SKM-1 (cell line): ENCODE measurements around the gene KIF1B.

Source experiments
- DNase-seq: peaks from one replicate; lab custom pipeline; 2025; ENCODE audit not compliant: unreplicated experiment; lab: John Stamatoyannopoulos, UW

The KIF1B gene

DNA sequence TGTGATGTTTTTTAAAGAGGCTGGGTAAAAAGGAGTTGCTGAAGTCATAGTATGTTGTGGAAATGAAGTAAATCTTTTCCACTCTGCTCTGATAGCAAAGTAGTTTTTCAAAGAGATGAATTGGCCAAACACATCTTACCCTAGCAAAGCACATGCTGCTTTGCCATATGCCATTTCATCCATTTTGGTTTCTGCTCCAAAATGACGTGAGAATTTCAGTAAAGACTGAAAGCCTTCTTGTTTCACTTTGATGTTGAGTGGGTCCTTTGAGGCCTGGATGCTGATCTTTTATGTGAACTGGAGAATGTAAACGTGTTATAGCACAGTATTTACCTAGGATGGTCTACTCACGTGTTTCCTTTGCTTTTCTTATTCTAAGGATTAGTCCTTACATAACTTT is 115.2 kb downstream of the KIF1B start:
- DNase-seq, result no peak

DNA sequence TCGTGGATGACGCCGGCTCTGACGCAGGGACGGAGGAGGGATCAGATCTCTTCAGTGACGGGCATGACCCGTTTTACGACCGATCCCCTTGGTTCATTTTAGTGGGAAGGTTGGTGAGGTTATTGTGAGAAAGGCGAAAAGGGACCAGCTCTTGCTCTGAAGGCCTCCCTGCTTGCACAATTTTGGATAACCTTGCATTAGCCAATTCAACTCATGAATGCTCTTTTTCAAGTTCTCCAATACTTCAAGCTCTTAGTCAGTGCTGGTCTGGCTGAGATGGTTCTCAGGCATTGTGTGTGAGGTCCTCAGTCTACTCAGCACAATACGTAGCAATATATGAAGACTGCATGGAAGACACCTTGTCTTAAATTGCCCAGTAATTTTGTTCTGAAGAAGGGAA is 115.9 kb downstream of the KIF1B start:
- DNase-seq, result no peak

DNA sequence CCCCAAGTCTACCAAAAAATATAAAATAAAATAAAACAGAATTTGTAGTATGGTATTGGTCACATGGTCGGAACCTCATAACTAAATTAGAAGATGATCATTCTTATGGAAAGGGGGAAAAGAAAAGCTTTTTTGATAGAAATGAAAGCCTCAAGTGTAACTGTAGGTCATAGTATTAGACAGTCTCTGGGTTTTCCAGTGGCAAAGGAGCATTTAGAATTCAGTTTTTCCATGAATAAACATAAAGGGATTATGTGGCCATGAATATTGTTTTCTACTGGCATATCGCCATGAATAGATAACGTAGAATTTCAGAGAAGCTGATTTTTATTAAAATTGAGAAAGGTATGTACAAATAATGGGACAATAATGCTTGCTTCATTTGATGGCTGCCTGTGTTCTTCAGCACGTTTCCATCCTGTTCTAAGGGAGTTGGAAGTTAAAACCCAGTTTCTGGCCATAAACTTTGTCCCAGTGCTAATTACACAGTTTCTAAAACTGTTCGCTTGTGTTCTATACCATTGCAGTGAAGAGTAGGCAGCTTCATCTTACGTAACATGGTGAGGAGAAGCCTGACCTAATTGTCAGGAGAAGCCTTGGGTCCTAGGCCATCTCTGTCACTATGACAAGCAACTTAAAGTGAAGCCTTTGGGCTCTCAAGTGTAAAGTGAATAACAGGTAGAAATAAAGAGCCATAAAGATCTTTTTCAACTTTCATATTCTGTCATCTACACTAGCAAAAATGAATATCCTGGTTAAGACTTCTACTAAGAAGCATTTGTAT is 118.0 kb downstream of the KIF1B start:
- peak; percentile 29 for DNase-seq

DNA sequence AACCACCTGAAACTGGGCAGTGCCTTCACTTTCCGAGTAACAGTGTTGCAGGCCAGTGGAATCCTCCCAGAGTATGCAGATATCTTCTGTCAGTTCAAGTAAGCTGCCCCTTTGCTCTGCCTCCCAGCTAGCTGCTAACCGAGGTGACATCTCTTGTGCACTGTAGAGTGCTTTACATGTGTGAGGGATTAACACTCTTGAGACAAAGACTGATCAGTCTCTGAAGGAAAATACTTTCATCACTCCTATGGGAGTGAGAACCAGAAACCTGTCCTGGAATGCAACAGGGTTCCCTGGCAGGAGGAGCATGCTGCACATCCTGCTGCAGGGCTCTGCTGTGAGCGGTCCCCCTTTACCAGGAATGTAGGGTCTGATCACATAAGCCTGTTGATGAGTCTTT is 127.1 kb downstream of the KIF1B start:
- no peak for DNase-seq

DNA sequence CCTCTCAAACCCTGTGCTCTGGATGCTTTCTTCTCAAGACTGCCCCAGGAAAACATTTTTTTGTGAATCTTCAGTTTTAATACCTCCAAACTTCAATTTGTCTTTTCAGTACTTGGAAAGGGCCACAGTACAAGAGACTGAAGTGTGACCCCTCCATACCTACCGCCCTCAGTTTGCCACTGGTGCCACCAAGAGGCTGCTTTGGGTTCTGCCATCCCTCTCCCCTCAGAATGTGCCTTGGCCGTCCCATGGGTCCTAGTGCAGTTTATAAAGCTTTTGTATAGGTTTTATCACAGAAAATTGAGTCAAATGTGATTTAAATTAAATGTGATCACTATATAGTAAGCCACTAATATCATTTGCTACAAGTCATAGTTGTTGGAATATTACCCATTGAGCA is 127.7 kb downstream of the KIF1B start:
- DNase-seq, result no peak

DNA sequence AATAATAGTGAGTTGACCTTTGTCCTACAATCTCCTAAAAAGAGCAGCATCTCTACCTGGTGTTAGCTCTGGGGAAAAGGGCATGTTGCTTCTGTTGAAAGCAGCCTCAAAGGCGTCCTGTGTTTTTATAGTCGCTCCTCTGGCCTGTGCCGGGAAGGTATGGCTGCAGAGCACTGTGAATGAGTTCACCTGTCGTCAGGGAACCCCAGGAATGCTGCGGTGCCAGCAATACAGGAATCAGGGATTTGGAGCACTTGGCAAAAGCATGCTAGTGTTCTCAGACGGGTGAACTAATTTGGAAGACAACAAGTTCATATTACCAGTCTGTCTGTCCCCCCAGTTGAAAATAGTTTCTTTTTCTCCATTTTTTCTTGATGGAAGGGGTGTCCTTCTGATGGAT is 128.2 kb downstream of the KIF1B start:
- no peak for DNase-seq

DNA sequence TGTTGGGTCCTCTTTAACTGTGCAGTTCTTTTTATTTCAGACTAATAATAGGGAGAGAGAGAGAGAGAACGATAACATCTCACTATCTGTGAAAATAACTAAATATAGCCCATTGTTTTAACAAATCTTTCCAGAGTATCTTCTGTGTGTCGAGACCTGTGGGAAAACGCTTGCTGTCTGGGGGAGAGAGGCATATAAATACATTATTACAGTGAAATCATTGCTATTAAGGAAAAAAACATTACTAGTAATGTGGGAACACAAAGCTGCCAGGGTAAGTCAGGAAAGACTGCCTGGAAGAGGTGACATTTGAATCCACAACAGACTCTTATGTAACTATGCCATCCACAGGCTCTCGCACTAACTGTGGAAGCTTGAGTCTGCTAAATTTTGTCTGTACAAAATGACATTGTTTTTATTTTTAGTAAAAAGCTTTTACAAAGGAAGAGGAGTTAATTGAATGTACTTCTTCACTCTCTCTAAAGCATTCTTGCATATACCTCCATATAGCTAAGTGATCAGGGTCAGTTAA is 128.7 kb downstream of the KIF1B start:
- DNase-seq, result no peak

DNA sequence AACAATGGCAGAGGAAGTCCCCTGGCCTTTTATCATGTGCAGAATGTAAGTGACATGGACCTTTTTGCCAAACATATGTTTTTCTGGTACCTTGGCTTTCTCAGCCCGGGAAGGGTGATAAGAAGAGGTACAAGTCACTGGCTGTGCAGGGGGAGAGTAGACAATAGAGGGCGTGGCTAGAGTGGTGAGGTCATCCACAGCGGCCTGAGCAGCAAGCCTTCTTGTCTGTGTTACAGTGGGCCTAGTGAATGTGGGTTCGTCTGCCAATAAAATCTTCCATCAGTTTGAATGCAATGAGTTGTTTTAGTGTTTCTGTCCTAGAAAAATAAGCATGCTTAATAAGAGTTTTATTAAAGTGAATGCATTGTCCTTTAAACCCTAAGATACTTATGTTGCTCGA is 129.4 kb downstream of the KIF1B start:
- no peak for DNase-seq

DNA sequence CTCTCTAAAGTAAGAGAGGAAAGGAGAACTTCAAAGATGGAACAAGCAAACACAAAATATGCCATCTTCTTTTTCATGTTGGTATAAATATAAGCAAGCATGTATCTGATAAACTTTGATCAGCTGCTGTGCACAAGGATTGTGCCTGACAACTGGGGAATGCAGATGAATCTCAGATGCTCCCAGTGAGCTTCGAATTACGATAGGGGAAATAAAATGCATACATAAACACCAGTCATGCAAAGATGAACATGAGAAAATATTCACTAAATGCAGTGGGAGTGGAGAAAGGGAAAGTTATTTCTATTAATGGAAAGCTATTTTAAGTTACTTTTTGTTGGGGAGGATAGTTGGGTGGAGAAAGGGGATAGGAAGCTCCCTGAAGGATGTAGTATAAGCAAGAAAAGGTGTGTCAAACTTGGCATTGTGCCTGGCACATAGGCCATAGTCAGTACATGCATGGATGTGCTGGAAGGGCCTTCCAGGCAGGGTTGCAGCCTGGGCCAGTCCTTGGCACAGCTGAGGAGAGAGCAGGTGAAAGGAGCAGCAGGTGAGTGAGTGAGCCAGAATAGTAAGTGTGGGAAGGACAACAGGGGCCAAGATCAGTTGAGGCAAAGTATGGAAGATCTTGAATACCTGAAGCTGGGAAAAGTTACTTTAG is 130.7 kb downstream of the KIF1B start:
- no peak for DNase-seq

DNA sequence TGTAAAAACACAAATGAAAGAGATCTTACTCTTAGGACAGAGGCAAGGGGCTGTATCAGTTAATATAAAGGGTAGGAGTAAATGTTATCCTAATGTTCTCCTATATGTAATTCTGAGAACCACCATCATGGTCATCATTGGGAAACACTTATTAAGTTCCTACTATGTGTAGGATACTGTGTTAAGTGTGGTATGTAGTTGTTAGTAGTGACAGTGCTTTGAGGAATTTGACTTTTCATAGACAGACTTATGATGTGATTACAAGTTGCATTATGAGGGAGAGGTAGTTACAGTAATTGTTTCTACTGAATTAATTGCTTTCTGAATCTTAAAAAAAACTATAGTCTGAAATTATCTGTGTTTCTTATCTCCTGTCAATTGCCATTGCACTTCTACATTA is 136.7 kb downstream of the KIF1B start:
- DNase-seq, result no peak

DNA sequence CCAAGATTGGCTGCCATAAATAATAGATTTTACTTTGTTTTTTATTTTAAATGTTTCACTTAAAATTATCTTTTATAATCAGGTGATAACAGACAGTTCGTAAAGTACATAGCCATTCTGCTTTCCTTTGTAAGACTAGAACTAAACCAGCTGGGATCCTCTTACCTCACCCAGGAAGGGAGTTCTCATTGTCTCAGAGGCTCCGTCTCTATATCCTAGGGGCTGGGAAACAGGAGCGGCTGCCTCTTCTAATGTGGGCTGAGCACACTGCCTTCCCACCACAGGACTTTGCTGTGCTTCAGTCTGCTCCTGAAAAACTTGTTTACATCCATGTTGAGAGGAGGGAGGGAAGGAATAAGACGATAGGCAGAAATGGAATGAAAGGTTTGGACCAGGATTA is 142.9 kb downstream of the KIF1B start:
- DNase-seq, result no peak

DNA sequence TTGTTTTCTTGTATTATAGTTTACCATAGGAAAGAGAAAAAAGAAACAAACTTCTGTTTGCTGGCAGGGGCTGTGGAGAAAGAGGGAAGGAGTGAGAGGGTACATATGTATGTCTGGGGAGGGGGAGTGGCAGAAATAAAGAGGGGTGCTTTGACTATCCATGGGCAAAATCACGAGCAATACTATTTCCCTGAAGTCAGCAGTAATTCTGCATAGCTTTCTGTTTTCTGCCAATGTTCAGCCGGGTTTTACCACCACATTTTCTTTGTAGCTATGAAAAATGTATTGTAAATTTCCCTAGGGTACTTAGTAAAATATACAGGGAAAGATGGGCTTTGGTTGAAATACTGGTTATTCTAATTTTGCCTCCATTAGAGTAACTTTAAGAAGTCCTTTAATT is 143.3 kb downstream of the KIF1B start:
- DNase-seq, result no peak

DNA sequence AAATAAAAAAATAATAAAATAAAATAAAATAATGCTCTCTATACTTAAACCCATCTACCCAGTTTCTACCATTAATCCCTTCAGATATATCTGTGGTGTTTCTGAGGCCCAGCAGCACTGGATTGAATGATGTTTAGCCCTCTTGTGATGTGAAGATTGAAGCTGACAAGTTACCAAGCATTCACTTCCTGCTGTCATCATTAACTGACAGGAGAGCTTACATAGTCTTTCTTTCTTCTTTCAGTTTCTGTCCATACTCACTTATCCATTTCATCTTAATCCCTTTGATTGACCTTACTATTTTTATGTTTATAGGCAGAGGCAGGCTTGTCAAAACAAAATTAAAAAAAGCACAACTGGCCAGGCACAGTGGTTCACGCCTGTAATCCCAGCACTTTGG is 149.7 kb downstream of the KIF1B start:
- no peak for DNase-seq

DNA sequence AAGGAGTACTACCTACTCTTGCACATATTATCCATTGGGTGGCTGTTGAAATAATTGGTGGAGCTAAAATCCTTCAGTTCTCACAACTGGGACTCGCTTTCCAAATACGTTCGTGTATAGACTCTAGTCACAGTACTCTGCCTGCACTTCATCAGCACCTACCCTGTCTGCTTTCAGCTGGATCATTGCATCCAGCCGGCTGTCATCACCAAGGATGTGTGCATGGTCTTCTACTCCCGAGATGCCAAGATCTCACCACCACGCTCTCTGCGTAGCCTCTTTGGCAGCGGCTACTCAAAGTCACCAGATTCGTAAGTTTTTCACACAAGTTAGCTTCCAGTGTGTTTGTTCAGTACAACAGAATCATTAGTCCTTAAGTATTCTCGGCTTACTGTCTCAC is 151.1 kb downstream of the KIF1B start:
- no peak for DNase-seq

DNA sequence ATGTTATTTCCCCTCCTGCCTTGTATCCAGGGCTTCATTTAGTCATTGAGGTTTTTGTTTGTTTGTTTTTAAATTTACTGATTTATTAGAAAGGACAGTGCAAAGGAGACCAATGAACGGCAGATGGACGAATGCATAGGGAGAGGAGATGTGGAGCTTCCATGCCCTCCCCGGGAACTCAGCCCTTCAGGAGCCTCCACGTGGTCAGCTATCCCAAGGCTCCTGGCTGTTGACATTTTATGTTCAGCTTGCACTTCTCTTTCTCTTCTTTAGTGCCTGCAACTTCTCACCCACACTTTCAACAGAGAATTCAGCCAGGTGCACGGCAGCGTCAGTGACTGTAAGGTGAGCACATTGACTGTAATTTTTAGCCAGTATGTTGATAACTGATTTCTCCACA is 157.8 kb downstream of the KIF1B start:
- no peak for DNase-seq

DNA sequence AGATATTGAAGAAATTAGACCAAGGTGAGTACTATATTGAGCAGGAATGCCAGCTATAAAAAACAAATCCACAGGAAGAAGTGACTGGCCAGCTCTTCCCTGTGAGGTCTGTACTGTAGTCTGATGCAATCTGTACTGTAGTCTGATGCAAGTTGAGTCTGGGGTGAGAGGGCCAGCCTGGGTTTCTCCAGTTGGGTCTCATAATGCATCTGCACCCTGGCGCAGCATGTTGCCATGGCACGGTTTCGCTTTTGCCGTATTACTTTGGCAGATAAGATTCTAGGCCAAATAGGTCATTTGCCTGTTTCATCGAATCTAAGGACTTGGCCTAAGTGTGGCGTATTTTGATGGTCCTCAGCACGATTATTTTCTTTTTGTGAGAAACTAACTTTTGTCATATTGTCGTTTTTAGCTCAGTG is 164.1 kb downstream of the KIF1B start:
- no peak for DNase-seq

DNA sequence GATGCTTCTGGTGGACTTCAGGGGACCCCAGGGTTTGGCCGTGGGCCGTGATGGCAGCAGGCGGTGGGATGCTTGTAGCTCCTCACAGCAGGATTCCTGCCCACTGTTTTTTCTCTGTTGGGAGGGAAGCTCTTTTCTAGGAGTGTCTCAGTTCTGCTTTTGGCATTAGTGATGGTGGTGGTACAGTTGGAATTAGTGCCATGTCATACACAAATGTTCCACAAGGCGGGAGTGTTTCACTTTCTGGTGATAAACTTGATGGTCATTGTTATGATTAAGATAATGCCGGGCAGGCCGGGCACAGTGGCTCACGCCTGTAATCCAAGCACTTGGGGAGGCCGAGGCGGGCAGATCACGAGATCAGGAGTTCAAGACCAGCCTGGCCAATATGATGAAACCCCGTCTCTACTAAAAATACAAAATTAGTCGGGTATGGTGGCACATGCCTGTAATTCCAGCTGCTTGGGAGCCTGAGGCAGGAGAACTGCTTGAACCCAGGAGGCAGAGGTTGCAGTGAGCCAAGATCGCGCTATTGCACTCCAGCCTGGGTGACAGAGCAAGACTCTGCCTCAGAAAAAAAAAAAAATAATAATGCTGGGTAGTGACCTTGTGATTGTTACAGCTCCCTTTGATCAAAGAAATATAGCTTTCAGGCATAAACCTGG is 167.1 kb downstream of the KIF1B start:
- DNase-seq, result peak; percentile 53

DNA sequence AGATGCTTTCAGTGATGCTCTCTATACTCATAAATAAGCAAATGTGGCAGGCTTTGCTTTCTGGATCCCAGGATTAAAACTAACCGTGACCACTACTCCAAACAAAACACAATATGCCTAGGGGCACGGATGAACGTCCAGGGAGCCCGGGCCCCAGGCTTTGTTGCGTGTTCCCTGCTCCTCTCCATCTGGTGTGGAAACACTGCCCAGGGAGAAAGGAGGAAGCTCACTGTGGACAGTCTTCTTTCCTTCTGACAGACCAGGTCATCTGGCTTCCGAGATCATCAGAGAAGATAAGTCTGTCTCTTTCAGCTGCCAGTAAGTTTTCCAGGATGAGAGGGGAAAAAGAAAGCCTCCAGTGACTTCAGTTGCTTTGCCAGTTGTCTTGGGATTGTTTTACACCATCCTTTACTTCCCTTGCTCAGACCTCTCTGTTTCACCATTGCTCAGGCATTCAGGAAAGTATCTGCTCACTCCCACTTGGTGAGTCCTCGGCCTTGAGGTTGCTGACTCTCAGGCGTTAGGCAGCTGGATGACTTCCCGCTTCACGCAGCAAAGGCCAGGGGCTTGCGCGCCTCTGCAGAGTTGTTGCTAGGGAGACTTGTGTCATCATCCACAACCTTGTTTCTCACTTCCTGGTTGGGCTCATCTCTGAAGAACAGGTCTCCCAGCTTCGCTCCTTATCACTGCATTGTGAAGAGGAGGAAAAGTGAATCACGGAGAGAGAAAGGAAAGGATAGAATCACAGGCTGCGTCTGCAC is 167.9 kb downstream of the KIF1B start:
- peak; percentile 73 for DNase-seq

DNA sequence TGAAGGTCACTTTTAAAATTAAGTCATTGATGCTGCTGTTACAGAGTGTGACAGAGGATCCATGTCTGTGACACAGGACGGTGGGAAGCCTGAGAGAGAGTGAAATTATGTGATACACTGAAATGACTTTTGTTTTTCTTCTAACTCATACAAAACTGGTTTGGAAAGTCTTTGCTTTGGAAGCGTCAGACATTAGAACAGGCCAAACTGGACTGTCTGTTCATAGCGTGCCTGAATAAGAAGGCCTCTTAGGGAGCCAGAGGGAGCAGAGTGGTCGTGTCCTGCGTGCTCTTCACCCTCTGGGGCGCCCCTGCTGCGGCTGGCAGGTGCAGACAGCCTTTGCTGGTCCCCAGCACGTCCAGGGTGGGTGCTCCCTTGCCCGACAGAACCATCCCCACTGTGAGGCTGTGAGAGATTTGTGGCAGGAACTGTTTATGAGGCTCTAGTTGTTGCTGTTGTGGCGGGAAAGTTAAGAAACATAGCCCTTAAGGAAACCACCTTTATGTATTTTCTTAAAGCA is 168.8 kb downstream of the KIF1B start:
- no peak for DNase-seq

DNA sequence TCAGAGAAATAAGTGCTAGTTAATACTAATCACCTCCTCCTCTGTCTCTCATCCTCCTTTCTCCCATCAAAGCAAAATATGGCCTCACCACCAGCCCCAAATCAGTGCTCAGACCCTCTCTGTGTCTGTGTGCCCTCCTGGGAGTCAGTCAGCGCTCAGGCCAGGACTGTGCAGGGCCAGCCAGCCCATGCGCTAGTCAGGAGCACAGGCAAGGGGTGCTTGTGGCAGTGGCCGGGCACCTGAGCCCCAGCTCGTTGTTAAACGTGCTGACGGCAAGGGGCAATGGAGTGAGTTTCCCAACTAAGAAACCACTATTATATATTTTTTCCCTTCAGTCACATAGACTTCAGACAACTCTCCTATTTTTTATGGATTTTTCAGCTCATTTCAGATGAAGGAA is 169.3 kb downstream of the KIF1B start:
- DNase-seq, result no peak
